Measurements from ENCODE around the gene TPK1.

Gene TPK1

DNA sequence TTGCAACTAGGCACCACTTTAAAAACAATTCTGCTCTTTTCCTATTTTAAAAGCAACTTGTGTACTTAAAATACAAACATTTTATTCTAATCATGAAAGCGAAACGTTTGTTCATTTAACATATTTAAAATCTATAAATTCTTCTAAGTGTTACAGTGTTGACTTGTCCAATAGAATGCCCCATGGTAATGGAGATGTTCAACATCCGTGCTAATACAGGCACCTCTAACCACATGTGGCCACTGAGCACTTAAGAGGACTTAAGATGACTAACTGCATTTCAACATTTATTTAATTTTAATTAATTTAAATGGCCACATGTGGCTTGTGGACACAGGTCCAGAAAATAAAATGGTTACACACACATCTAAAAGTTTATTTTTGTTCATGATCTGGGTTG, 115.1 kb downstream of the TPK1 start:
- Histone ChIP-seq H3K4me3 (peak overlapping the region; percentile 3), H3K27ac (peak overlapping the region; percentile 58; the same call in 1 of the 2 replicates), H3K9ac (ENCODE audit: insufficient read length) (no peak overlapping the region), H3K9me3 (ENCODE audit: low read depth, low read length) (no peaks in the 10 kb centered on the region), H3K36me3 (ENCODE audit: insufficient read depth, low read length) (no peaks in the 10 kb centered on the region)
- DNase-seq (ENCODE audit: low read depth, low spot score), result no peak
- TF ChIP-seq POLR2AphosphoS5 (IDR thresholded peaks at IDR 0.05; ENCODE audit: borderline replicate concordance, low read depth, low read length), result no peak
- TF ChIP-seq FOXP2 (optimal IDR thresholded peaks at IDR 0.05; ENCODE audit: control extremely low read depth, extremely low read length, insufficient read depth), result no peak
- TF ChIP-seq EZH2 (IDR thresholded peaks at IDR 0.05), result no peak

DNA sequence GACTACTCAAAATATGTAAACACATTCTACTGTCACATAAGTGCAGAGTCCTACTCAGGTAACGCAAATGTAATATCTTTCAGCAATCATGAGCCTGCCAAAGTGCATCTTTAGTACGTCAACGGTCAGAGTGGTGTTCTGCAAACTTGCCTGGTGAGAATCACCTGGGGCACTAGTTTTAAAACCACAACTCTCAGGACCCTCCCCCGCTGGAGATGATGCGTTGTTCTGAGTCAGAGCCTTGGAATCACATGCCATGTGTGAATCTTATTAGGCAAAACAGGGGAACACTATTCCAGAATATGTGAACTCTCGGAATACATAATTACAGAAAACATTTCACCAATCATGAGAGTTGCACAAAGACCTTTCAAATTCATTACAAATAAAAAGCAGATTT, 115.7 kb downstream of the TPK1 start:
- peak overlapping the region; percentile 3 for H3K4me3 ChIP-seq
- peak; percentile 58 for DNase-seq (ENCODE audit: low read depth, low spot score)
- no peak overlapping the region for H3K9ac ChIP-seq (ENCODE audit: insufficient read length)
- H3K36me3 ChIP-seq (ENCODE audit: insufficient read depth, low read length), result no peaks in the 10 kb centered on the region
- H3K27ac ChIP-seq, result peak overlapping the region; percentile 58; the same call in 1 of the 2 replicates
- no peak for TF ChIP-seq EZH2 (IDR thresholded peaks at IDR 0.05)
- TF ChIP-seq POLR2AphosphoS5 (IDR thresholded peaks at IDR 0.05; ENCODE audit: borderline replicate concordance, low read depth, low read length), result no peak
- no peak for TF ChIP-seq FOXP2 (optimal IDR thresholded peaks at IDR 0.05; ENCODE audit: control extremely low read depth, extremely low read length, insufficient read depth)
- no peaks in the 10 kb centered on the region for H3K9me3 ChIP-seq (ENCODE audit: low read depth, low read length)

DNA sequence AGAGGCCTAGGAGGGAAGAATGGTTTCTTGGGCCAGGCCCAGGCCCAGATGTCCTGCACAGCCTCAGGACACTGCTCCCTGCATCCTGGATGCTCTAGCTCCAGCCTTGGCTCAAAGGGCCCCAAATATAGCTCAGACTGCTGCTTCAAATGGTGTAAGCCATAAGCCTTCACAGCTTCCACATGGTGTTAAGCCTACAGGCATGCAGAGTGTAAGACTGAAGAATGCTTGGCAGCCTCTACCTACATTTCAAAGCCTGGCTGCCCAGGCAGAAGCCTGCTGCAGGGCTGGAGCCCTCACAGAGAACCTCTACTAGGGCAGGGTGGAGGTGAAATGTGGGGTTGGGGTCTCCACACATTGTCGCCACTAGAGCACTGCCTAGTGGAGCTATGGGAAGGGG, 118.1 kb downstream of the TPK1 start:
- no peak for TF ChIP-seq FOXP2 (optimal IDR thresholded peaks at IDR 0.05; ENCODE audit: control extremely low read depth, extremely low read length, insufficient read depth)
- no peak for TF ChIP-seq POLR2AphosphoS5 (IDR thresholded peaks at IDR 0.05; ENCODE audit: borderline replicate concordance, low read depth, low read length)
- TF ChIP-seq EZH2 (IDR thresholded peaks at IDR 0.05), result no peak

DNA sequence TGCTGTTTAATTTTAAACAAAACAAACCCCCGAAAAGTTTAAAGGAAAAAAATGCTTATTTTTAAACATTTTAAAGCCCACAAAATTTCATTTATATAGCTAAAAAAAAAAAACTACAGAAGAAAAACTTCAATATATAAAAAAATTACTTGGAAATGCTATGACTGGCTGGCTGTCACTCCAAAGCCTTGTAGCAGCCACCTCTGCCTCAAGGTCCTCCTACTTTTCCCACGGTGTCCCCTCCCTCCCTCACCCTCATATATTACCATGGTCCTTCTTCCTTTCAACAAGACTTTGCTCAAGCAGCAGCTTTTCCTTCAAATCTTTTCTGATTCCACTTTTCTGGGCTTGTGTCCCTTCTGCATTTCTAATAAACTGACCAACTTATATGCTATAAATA, 122.0 kb downstream of the TPK1 start:
- Histone ChIP-seq H3K4me3 (no peak overlapping the region), H3K27ac (no peak overlapping the region), H3K9ac (ENCODE audit: insufficient read length) (no peak overlapping the region), H3K36me3 (ENCODE audit: insufficient read depth, low read length) (no peaks in the 10 kb centered on the region), H3K9me3 (ENCODE audit: low read depth, low read length) (no peaks in the 10 kb centered on the region)
- no peak for TF ChIP-seq EZH2 (IDR thresholded peaks at IDR 0.05)
- TF ChIP-seq POLR2AphosphoS5 (IDR thresholded peaks at IDR 0.05; ENCODE audit: borderline replicate concordance, low read depth, low read length), result no peak
- TF ChIP-seq FOXP2 (optimal IDR thresholded peaks at IDR 0.05; ENCODE audit: control extremely low read depth, extremely low read length, insufficient read depth), result no peak
- no peak for DNase-seq (ENCODE audit: low read depth, low spot score)

More for the DNA sequence above, 118.1 kb downstream of the TPK1 start:
- DNase-seq (ENCODE audit: low read depth, low spot score), result no peak
- H3K9me3 ChIP-seq (ENCODE audit: low read depth, low read length), result no peaks in the 10 kb centered on the region
- H3K4me3 ChIP-seq, result no peak overlapping the region
- no peak overlapping the region for H3K9ac ChIP-seq (ENCODE audit: insufficient read length)
- H3K36me3 ChIP-seq (ENCODE audit: insufficient read depth, low read length), result no peaks in the 10 kb centered on the region
- H3K27ac ChIP-seq, result no peak overlapping the region

DNA sequence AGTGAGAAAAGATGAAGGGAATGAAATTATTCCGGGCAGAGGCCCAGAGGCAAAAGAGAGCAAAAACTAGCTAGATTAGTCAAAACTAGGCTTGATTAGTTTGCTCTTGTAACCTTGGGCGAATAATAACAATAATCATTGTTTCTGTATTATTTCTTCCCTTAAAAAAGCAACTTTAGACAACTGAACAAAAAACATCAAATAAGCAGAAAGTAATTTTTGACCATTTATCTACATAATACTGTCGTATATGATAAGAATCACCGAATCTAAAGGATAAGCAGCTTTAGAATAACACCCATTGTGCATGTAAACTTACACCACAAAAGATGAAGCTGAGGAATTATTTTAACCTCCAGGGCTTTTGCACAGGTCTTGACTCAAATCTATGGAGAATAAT, 125.1 kb downstream of the TPK1 start:
- no peak overlapping the region for H3K27ac ChIP-seq
- no peaks in the 10 kb centered on the region for H3K9me3 ChIP-seq (ENCODE audit: low read depth, low read length)
- no peak for DNase-seq (ENCODE audit: low read depth, low spot score)
- no peaks in the 10 kb centered on the region for H3K36me3 ChIP-seq (ENCODE audit: insufficient read depth, low read length)
- no peak overlapping the region for H3K4me3 ChIP-seq
- H3K9ac ChIP-seq (ENCODE audit: insufficient read length), result no peak overlapping the region
- no peak for TF ChIP-seq EZH2 (IDR thresholded peaks at IDR 0.05)
- no peak for TF ChIP-seq POLR2AphosphoS5 (IDR thresholded peaks at IDR 0.05; ENCODE audit: borderline replicate concordance, low read depth, low read length)
- TF ChIP-seq FOXP2 (optimal IDR thresholded peaks at IDR 0.05; ENCODE audit: control extremely low read depth, extremely low read length, insufficient read depth), result no peak

DNA sequence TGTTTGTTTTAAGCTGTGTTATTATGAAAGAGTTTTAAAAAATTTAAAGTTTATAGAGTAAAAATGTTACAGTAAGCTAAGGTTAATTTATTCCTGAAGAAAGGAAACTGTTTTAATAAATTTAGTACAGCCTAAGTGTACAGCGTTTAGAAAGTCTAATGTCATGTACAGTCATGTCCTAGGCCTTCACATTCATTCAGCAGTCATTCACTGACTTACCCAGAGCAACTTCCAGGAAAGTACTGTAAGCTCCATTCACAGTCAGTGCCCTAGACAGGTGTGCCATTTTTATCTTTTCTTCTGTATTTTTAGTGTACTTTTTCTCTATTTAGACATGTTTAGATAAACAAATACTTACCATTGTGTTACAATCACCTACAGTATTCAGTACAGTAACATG, 126.8 kb downstream of the TPK1 start:
- TF ChIP-seq POLR2AphosphoS5 (IDR thresholded peaks at IDR 0.05; ENCODE audit: borderline replicate concordance, low read depth, low read length), result no peak
- no peak for TF ChIP-seq FOXP2 (optimal IDR thresholded peaks at IDR 0.05; ENCODE audit: control extremely low read depth, extremely low read length, insufficient read depth)
- no peak for TF ChIP-seq EZH2 (IDR thresholded peaks at IDR 0.05)
- no peaks in the 10 kb centered on the region for H3K36me3 ChIP-seq (ENCODE audit: insufficient read depth, low read length)
- no peak overlapping the region for H3K4me3 ChIP-seq
- no peak for DNase-seq (ENCODE audit: low read depth, low spot score)
- no peaks in the 10 kb centered on the region for H3K9me3 ChIP-seq (ENCODE audit: low read depth, low read length)
- H3K27ac ChIP-seq, result no peak overlapping the region
- H3K9ac ChIP-seq (ENCODE audit: insufficient read length), result no peak overlapping the region

DNA sequence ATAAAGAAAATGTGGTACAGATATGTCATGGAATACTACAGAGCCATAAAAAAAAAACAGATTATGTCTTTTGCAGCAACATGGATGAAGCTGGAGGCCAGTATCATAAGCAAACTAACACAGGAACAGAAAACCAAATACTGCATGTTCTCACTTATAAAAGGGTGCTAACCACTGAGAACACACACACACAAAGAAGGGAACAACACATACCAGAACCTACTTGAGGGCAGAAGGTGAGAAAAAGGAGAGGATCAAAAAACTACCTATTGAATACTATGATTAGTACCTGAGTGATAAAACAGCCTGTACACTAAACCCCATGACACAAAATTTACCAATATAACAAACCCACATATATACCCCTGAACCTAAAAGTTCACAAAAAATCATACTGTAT, 144.6 kb downstream of the TPK1 start:
- no peak for DNase-seq (ENCODE audit: low read depth, low spot score)
- H3K9ac ChIP-seq (ENCODE audit: insufficient read length), result no peak overlapping the region
- TF ChIP-seq EZH2 (IDR thresholded peaks at IDR 0.05) (no peak), POLR2AphosphoS5 (IDR thresholded peaks at IDR 0.05; ENCODE audit: borderline replicate concordance, low read depth, low read length) (no peak), FOXP2 (optimal IDR thresholded peaks at IDR 0.05; ENCODE audit: control extremely low read depth, extremely low read length, insufficient read depth) (no peak)
- H3K4me3 ChIP-seq, result no peak overlapping the region
- no peaks in the 10 kb centered on the region for H3K36me3 ChIP-seq (ENCODE audit: insufficient read depth, low read length)
- no peaks in the 10 kb centered on the region for H3K9me3 ChIP-seq (ENCODE audit: low read depth, low read length)
- H3K27ac ChIP-seq, result no peak overlapping the region

DNA sequence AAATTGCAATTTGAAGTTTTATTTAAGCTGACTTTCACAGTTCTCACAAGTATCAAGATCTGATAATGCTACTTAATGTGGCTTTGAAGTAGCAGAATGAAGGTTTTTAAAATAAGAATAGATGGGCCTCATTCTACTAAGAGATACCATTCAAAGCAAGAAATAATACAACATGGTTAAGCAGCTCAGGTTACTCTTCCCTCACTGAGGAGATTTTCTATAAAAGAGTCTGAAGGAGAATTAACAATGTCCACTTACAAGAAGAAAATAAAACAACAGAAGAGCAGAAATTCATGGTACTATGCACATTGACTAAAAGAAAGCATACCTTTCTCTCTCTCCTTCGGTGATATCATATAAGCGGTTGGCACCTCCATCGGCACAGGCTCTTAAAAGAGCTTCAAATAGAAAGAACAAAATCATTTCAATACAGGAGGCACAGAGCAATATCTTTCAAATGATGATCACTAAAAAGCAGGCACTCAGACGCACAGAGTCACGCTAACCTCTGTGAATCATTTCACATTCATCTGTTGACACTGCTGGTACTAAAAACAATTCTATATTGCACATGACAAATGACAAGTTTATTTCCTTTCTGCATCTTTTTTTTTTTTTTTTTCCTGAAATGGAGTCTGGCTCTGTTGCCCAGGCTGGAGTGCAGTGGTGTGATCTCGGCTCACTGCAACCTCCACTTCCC, 153.1 kb downstream of the TPK1 start:
- no peaks in the 10 kb centered on the region for H3K9me3 ChIP-seq (ENCODE audit: low read depth, low read length)
- no peak for DNase-seq (ENCODE audit: low read depth, low spot score)
- TF ChIP-seq FOXP2 (optimal IDR thresholded peaks at IDR 0.05; ENCODE audit: control extremely low read depth, extremely low read length, insufficient read depth), result no peak
- TF ChIP-seq POLR2AphosphoS5 (IDR thresholded peaks at IDR 0.05; ENCODE audit: borderline replicate concordance, low read depth, low read length), result no peak
- no peak for TF ChIP-seq EZH2 (IDR thresholded peaks at IDR 0.05)
- no peak overlapping the region for H3K9ac ChIP-seq (ENCODE audit: insufficient read length)
- H3K4me3 ChIP-seq, result no peak overlapping the region
- no peak overlapping the region for H3K27ac ChIP-seq
- no peaks in the 10 kb centered on the region for H3K36me3 ChIP-seq (ENCODE audit: insufficient read depth, low read length)

DNA sequence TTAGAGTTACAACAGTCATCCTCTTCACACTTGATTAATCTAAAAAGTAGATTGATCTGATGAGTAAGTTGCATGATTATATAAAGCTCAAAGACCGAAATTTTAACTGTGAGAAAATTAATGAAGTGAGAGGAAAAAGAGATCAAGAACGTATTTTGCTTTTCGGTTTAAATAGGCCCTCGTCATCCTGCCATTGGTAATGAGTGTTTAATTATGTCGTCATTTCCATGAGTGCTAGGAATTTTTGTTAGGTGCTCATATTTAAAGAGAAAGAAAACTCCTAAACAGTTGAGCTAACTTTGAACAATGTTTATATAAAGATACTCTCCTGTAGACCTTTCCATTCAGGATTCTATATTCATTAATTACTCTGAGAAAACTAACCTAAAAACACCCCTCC, 159.4 kb downstream of the TPK1 start:
- TF ChIP-seq POLR2AphosphoS5 (IDR thresholded peaks at IDR 0.05; ENCODE audit: borderline replicate concordance, low read depth, low read length) (no peak), EZH2 (IDR thresholded peaks at IDR 0.05) (no peak), FOXP2 (optimal IDR thresholded peaks at IDR 0.05; ENCODE audit: control extremely low read depth, extremely low read length, insufficient read depth) (no peak)
- Histone ChIP-seq H3K27ac (no peak overlapping the region), H3K36me3 (ENCODE audit: insufficient read depth, low read length) (no peaks in the 10 kb centered on the region), H3K4me3 (no peak overlapping the region), H3K9me3 (ENCODE audit: low read depth, low read length) (no peaks in the 10 kb centered on the region), H3K9ac (ENCODE audit: insufficient read length) (no peak overlapping the region)
- no peak for DNase-seq (ENCODE audit: low read depth, low spot score)
